Measurements from ENCODE around the gene CDC27. TPM values are rescaled to one million over a fixed set of nuclear protein-coding genes. Genes with fewer than 3 reads are reported as not detected.
"Not testable (repeated sequence)": the region's sequence is repeated elsewhere in the genome, so short reads cannot be mapped to it uniquely, and the experiment has no call there.

The CDC27 gene
- total RNA-seq, 1 donor from 2014 or later = 125 TPM

GRCh38 chr17:47219621-47220475, 30.8 kb upstream of the CDC27 start:
- no peaks in the 10 kb centered on the region for H3K36me3 Mint-ChIP-seq (ENCODE audit: low read depth)
- no peak overlapping the region for H3K27ac Mint-ChIP-seq (ENCODE audit: unreplicated experiment)
- DNase-seq (ENCODE audit: low read depth, low spot score) = no peak
- H3K27me3 Mint-ChIP-seq (ENCODE audit: low read depth) = peaks cover 8% of the 10 kb centered on the region
- H3K9me3 Mint-ChIP-seq = peaks cover 6% of the 10 kb centered on the region
- H3K4me1 Mint-ChIP-seq = peaks cover 5% of the 10 kb centered on the region
- TF ChIP-seq CTCF (conservative IDR thresholded peaks at IDR 0.05) = no peak
- H3K4me3 Mint-ChIP-seq = no peak overlapping the region

- no peaks in the 10 kb centered on the region for H3K36me3 Mint-ChIP-seq (ENCODE audit: low read depth)
- TF ChIP-seq CTCF (conservative IDR thresholded peaks at IDR 0.05) = no peak
- DNase-seq (ENCODE audit: low read depth, low spot score) = no peak
- peaks cover 1% of the 10 kb centered on the region for H3K9me3 Mint-ChIP-seq
- H3K27ac Mint-ChIP-seq (ENCODE audit: unreplicated experiment) = peak overlapping the region; percentile 67
- H3K4me3 Mint-ChIP-seq = no peak overlapping the region
- H3K4me1 Mint-ChIP-seq = peaks cover 5% of the 10 kb centered on the region
- peaks cover 8% of the 10 kb centered on the region for H3K27me3 Mint-ChIP-seq (ENCODE audit: low read depth)
Measured at GRCh38 chr17:47218896-47219430, 29.9 kb upstream of the CDC27 start.

- not testable (repeated sequence) for H3K27me3 Mint-ChIP-seq (ENCODE audit: low read depth); H3K27ac Mint-ChIP-seq (ENCODE audit: unreplicated experiment); H3K4me3 Mint-ChIP-seq; H3K4me1 Mint-ChIP-seq; DNase-seq (ENCODE audit: low read depth, low spot score); H3K9me3 Mint-ChIP-seq; H3K36me3 Mint-ChIP-seq (ENCODE audit: low read depth)
Measured at GRCh38 chr17:47217279-47217678, 28.2 kb upstream of the CDC27 start.

- H3K27ac Mint-ChIP-seq (ENCODE audit: unreplicated experiment); H3K4me3 Mint-ChIP-seq; H3K27me3 Mint-ChIP-seq (ENCODE audit: low read depth); H3K9me3 Mint-ChIP-seq; H3K4me1 Mint-ChIP-seq; DNase-seq (ENCODE audit: low read depth, low spot score); H3K36me3 Mint-ChIP-seq (ENCODE audit: low read depth): not testable (repeated sequence)
Measured at GRCh38 chr17:47216821-47217220, 27.7 kb upstream of the CDC27 start.

- Mint-ChIP-seq H3K36me3 (ENCODE audit: low read depth) (no peaks in the 10 kb centered on the region), H3K4me3 (no peak overlapping the region), H3K27ac (ENCODE audit: unreplicated experiment) (no peak overlapping the region), H3K4me1 (peaks cover 4% of the 10 kb centered on the region), H3K27me3 (ENCODE audit: low read depth) (peaks cover 8% of the 10 kb centered on the region), H3K9me3 (no peaks in the 10 kb centered on the region)
- no peak for DNase-seq (ENCODE audit: low read depth, low spot score)
- TF ChIP-seq CTCF (conservative IDR thresholded peaks at IDR 0.05) = no peak
Measured at GRCh38 chr17:47214931-47215330, 25.8 kb upstream of the CDC27 start.

GRCh38 chr17:47213540-47213939, 24.4 kb upstream of the CDC27 start:
- Mint-ChIP-seq H3K4me3 (no peak overlapping the region), H3K9me3 (no peaks in the 10 kb centered on the region), H3K27me3 (ENCODE audit: low read depth) (peaks cover 8% of the 10 kb centered on the region), H3K27ac (ENCODE audit: unreplicated experiment) (no peak overlapping the region), H3K4me1 (peaks cover 4% of the 10 kb centered on the region), H3K36me3 (ENCODE audit: low read depth) (no peaks in the 10 kb centered on the region)
- no peak for TF ChIP-seq CTCF (conservative IDR thresholded peaks at IDR 0.05)
- DNase-seq (ENCODE audit: low read depth, low spot score) = no peak

All from neural crest cell (in vitro differentiated cells).